Thyroid gland (tissue), 4 donors: ENCODE results near the gene RABL6. TPM values are rescaled to one million over a fixed set of nuclear protein-coding genes. Genes with fewer than 3 reads are reported as not detected.

Experiments
- DNase-seq, 2 donors: peaks; one replicate each; pipeline ENCODE4 v3.0.0-alpha.2; 2019
- H3K27ac ChIP-seq, 3 donors: fragments of 200-600 bp; sonication (generic); 1 replicate in 2 of 3; 2 replicates in 1 of 3; pipeline ENCODE4 v1.5.1; 2016 to 2019; ENCODE audit warnings: mild to moderate bottlenecking in 1 of 3, moderate library complexity in 1 of 3
- H3K27me3 ChIP-seq: fragments of 200-600 bp; sonication (generic); one replicate; pipeline ENCODE4 v1.5.1; 2019
- H3K36me3 ChIP-seq, 2 donors: fragments of 200-600 bp; sonication (generic); one replicate each; pipeline ENCODE4 v1.5.1; 2016 to 2019
- H3K4me1 ChIP-seq, 2 donors: fragments of 200-600 bp; sonication (generic); one replicate each; pipeline ENCODE4 v1.5.1; 2017 to 2019
- H3K4me3 ChIP-seq, 3 donors: fragments of 200-600 bp; sonication (generic); replicated peaks in 1 of 3; 1 replicate in 2 of 3; 2 replicates in 1 of 3; pipeline ENCODE4 v1.5.1; 2016; ENCODE audit warnings: mild to moderate bottlenecking in 1 of 3
- H3K9me3 ChIP-seq: fragments of 200-600 bp; sonication (generic); one replicate; pipeline ENCODE4 v1.5.1; 2017
- CTCF ChIP-seq, 6 experiments: fragments of 200-600 bp in 3 of 6; fragments of 450-650 bp in 3 of 6; sonication (generic) in 3 of 6; IDR thresholded peaks; one replicate each; pipeline ENCODE4 v1.5.1; 2016 to 2019; ENCODE audit warnings: antibody characterized with exemption in 6 of 6, mild to moderate bottlenecking in 2 of 6, inconsistent platforms in 1 of 6, moderate library complexity in 1 of 6
- POLR2A ChIP-seq, 2 donors: fragments of 450-650 bp; IDR thresholded peaks; one replicate each; pipeline ENCODE4 v1.6.1; 2017; ENCODE audit warnings: antibody characterized with exemption in 2 of 2, mild to moderate bottlenecking in 2 of 2, moderate library complexity in 1 of 2
- WGBS, 2 donors: methylation state at CpG; one replicate each; pipeline ENCODE4 v1.1.5; 2017; 5-methylcytosine and 5-hydroxymethylcytosine counted together
- intact Hi-C: fragments of 100-400 bp; cut with DNase I; formaldehyde crosslinking; loops from one replicate; pipeline ENCODE4 v1.15.1; 2023
- microRNA-seq: library from miRNA; unstranded; fragments of <30 nt; microRNA quantifications from one replicate; pipeline ENCODE4, GENCODE V29; 2016
- small RNA-seq: library from RNA; depleted of rRNA; stranded (forward); fragments of <200 nt; gene quantifications from one replicate; pipeline ENCODE3, GENCODE V24; 2016
- total RNA-seq, 4 donors: library from RNA; depleted of rRNA; stranded (reverse); fragments of >200 nt; gene quantifications; one replicate each; pipeline ENCODE4 v1.2.3, GENCODE V29; 2016

Gene RABL6
- total RNA-seq, 4 donors from 2014 or later = 59.8 to 84.0 (median 62.2) TPM

- no peaks in the 10 kb centered on the region for H3K27me3 ChIP-seq
- no peak for TF ChIP-seq POLR2A (IDR thresholded peaks at IDR 0.05)
- no peak for TF ChIP-seq CTCF (IDR thresholded peaks at IDR 0.05)
- DNase-seq = peak in 1 of 2 donors; percentile 46
- no peaks in the 10 kb centered on the region for H3K36me3 ChIP-seq
- intact Hi-C loops = loop anchor here (5.0 kb wide), 1 partner anchor 55 kb away; the partner anchor contains the start of gene FBXW5
- WGBS, 2 donors = 3 to 5% methylated on average over 19 to 33 of the region's 76 CpGs
- H3K4me3 ChIP-seq = peak overlapping the region; percentile 46 to 95 (median 50)
- H3K4me1 ChIP-seq = peaks cover 4 to 31% of the 10 kb centered on the region in 2 donors
- H3K9me3 ChIP-seq = no peaks in the 10 kb centered on the region
- peak overlapping the region; percentile 20 to 81 (median 77) for H3K27ac ChIP-seq
Observed at GRCh38 chr9:136886610-136887597, 79.2 kb downstream of the RABL6 start.

GRCh38 chr9:136888454-136888853 is 80.7 kb downstream of the RABL6 start:
- Histone ChIP-seq H3K27me3 (no peaks in the 10 kb centered on the region), H3K9me3 (no peaks in the 10 kb centered on the region), H3K27ac (no peak overlapping the region), H3K36me3 (no peaks in the 10 kb centered on the region), H3K4me3 (no peak overlapping the region), H3K4me1 (peaks cover 13 to 31% of the 10 kb centered on the region in 2 donors)
- intact Hi-C loops = loop anchor here (5.0 kb wide), 1 partner anchor 54 kb away; the partner anchor contains the start of gene FBXW5
- DNase-seq = no peak
- WGBS, 2 donors = 89 to 93% methylated on average over 8 of the region's 8 CpGs
- no peak for TF ChIP-seq CTCF (IDR thresholded peaks at IDR 0.05)
- no peak for TF ChIP-seq POLR2A (IDR thresholded peaks at IDR 0.05)

- Histone ChIP-seq H3K36me3 (no peaks in the 10 kb centered on the region), H3K27me3 (no peaks in the 10 kb centered on the region), H3K4me3 (no peak overlapping the region), H3K27ac (no peak overlapping the region), H3K4me1 (peaks cover 13 to 43% of the 10 kb centered on the region in 2 donors), H3K9me3 (no peaks in the 10 kb centered on the region)
- intact Hi-C loops = loop anchor here (5.0 kb wide), 1 partner anchor 52 kb away; the partner anchor contains the start of gene FBXW5
- WGBS, 2 donors = 95 to 97% methylated on average over 42 of the region's 42 CpGs
- TF ChIP-seq CTCF (IDR thresholded peaks at IDR 0.05) (no peak), POLR2A (IDR thresholded peaks at IDR 0.05) (no peak)
- DNase-seq = no peak
Observed at GRCh38 chr9:136889858-136890257, 82.1 kb downstream of the RABL6 start.

GRCh38 chr9:136890661-136891060 is 82.9 kb downstream of the RABL6 start:
- H3K27ac ChIP-seq = no peak overlapping the region
- WGBS, 2 donors = 84 to 90% methylated on average over 13 of the region's 13 CpGs
- H3K4me3 ChIP-seq = no peak overlapping the region
- no peaks in the 10 kb centered on the region for H3K36me3 ChIP-seq
- DNase-seq = no peak
- no peak for TF ChIP-seq POLR2A (IDR thresholded peaks at IDR 0.05)
- TF ChIP-seq CTCF (IDR thresholded peaks at IDR 0.05) = no peak
- H3K27me3 ChIP-seq = no peaks in the 10 kb centered on the region
- H3K4me1 ChIP-seq = peaks cover 11 to 43% of the 10 kb centered on the region in 2 donors
- intact Hi-C loops = no loop called here
- no peaks in the 10 kb centered on the region for H3K9me3 ChIP-seq

Small RNA genes within 50 kb of the gene (microRNA-seq; reads per million reads assigned to microRNA genes)
- gene MIR4292 (not detected), gene MIR4479 (not detected)

Small RNA genes within 50 kb of the gene (small RNA-seq; reads per million reads assigned to genes)
- gene AL355987.2 = not detected
- not detected for gene ATP6V1G1P3
- gene MIR4292 = not detected
- gene MIR4479 = not detected

Other genes starting within 250 kb of the RABL6 start
- 100 to 1,000 TPM in 1 of 4 donors, 10 to 100 TPM in 3; 38.4 to 143 (median 81.6) TPM for gene EGFL7, start 145.0 kb upstream of the RABL6 start, total RNA-seq
- gene AGPAT2, start 120.5 kb upstream of the RABL6 start, total RNA-seq = 10 to 100 TPM; 58.6 to 78.7 (median 72.0) TPM
- 10 to 100 TPM; 19.4 to 23.6 (median 22.6) TPM for gene DIPK1B, start 95.4 kb upstream of the RABL6 start, total RNA-seq
- 10 to 100 TPM in 1 of 4 donors, 1 to 10 TPM in 3; 5.8 to 10.1 (median 7.1) TPM for gene LCN10, start 65.0 kb upstream of the RABL6 start, total RNA-seq
- gene LCN6, start 59.4 kb upstream of the RABL6 start, total RNA-seq = 10 to 100 TPM in 1 of 4 donors, 1 to 10 TPM in 3; 1.4 to 10.0 (median 4.5) TPM
- 1 to 10 TPM in 1 of 4 donors, under 1 TPM in 1, not detected in 2; 0.93 to 1.0 TPM for gene LCN8, start 49.7 kb upstream of the RABL6 start, total RNA-seq
- gene LCN15, start 43.4 kb upstream of the RABL6 start, total RNA-seq = not detected
- gene TMEM141, start 16.6 kb upstream of the RABL6 start, total RNA-seq = 100 to 1,000 TPM in 3 of 4 donors, 10 to 100 TPM in 1; 81.6 to 189 (median 141) TPM
- 1 to 10 TPM; 1.3 to 4.6 (median 2.8) TPM for gene CCDC183, start 11.6 kb upstream of the RABL6 start, total RNA-seq
- 1 to 10 TPM in 3 of 4 donors, under 1 TPM in 1; 0.83 to 4.7 (median 2.3) TPM for gene AJM1, start 34.5 kb downstream of the RABL6 start, total RNA-seq
- 100 to 1,000 TPM in 2 of 4 donors, 10 to 100 TPM in 2; 79.4 to 174 (median 115) TPM for gene PHPT1, start 41.5 kb downstream of the RABL6 start, total RNA-seq
- gene MAMDC4, start 44.4 kb downstream of the RABL6 start, total RNA-seq = 10 to 100 TPM in 2 of 4 donors, 1 to 10 TPM in 2; 4.1 to 20.4 (median 9.0) TPM
- 100 to 1,000 TPM; 339 to 591 (median 526) TPM for gene EDF1, start 58.4 kb downstream of the RABL6 start, total RNA-seq
- 10 to 100 TPM in 3 of 4 donors, 1 to 10 TPM in 1; 9.7 to 18.3 (median 15.4) TPM for gene TRAF2, start 78.6 kb downstream of the RABL6 start, total RNA-seq
- gene FBXW5, start 136.8 kb downstream of the RABL6 start, total RNA-seq = 100 to 1,000 TPM; 138 to 282 (median 203) TPM
- 1 to 10 TPM in 1 of 4 donors, not detected in 3; 1.8 TPM for gene C8G, start 137.3 kb downstream of the RABL6 start, total RNA-seq
- 10 to 100 TPM; 24.3 to 85.0 (median 54.0) TPM for gene LCN12, start 144.3 kb downstream of the RABL6 start, total RNA-seq
- gene PTGDS, start 169.6 kb downstream of the RABL6 start, total RNA-seq = 10 to 100 TPM in 3 of 4 donors, 1 to 10 TPM in 1; 5.0 to 39.5 (median 33.9) TPM
- gene LCNL1, start 175.0 kb downstream of the RABL6 start, total RNA-seq = under 1 TPM in 1 of 4 donors, not detected in 3; 0.54 TPM
- 100 to 1,000 TPM in 1 of 4 donors, 10 to 100 TPM in 3; 29.8 to 109 (median 50.7) TPM for gene PAXX, start 184.5 kb downstream of the RABL6 start, total RNA-seq
- gene CLIC3, start 188.6 kb downstream of the RABL6 start, total RNA-seq = 100 to 1,000 TPM in 3 of 4 donors, 10 to 100 TPM in 1; 97.7 to 301 (median 268) TPM
- 10 to 100 TPM; 36.8 to 59.7 (median 50.2) TPM for gene ABCA2, start 220.3 kb downstream of the RABL6 start, total RNA-seq
- gene FUT7, start 224.1 kb downstream of the RABL6 start, total RNA-seq = not detected
- 10 to 100 TPM; 23.3 to 65.9 (median 35.4) TPM for gene NPDC1, start 238.2 kb downstream of the RABL6 start, total RNA-seq
- under 1 TPM in 2 of 4 donors, not detected in 2; 0.22 to 0.49 TPM for gene ENTPD2, start 246.1 kb downstream of the RABL6 start, total RNA-seq